Adrenal gland (tissue), 12 donors: ENCODE data around the gene FIP1L1. TPM values are rescaled to one million over a fixed set of nuclear protein-coding genes. Genes with fewer than 3 reads are reported as not detected.

Source experiments
- DNase-seq, 7 donors: peaks; one replicate each; pipeline ENCODE4 v3.0.0-alpha.2; 2019 to 2020
- H3K27ac ChIP-seq, 5 donors: fragments of 200-600 bp; sonication (generic) in 4 of 5; 1 replicate in 3 of 5; 2 replicates in 2 of 5; pipeline versions ENCODE4 v1.5.1 to v1.8.0; 2016 to 2020; ENCODE audit warnings: mild to moderate bottlenecking in 1 of 5
- H3K27me3 ChIP-seq: fragments of 200-600 bp; 2 replicates; pipeline ENCODE4 v1.8.0; 2021
- H3K36me3 ChIP-seq, 2 donors: fragments of 200-600 bp; replicated peaks in 1 of 2; 1 replicate in 1 of 2; 2 replicates in 1 of 2; pipeline versions ENCODE4 v1.5.1 to v1.8.0; 2018 to 2022
- H3K4me1 ChIP-seq, 2 donors: fragments of 200-600 bp; replicated peaks in 1 of 2; 1 replicate in 1 of 2; 2 replicates in 1 of 2; pipeline versions ENCODE4 v1.5.1 to v1.8.0; 2018 to 2021
- H3K4me3 ChIP-seq, 4 donors: fragments of 200-600 bp; sonication (generic) in 3 of 4; one replicate each; pipeline ENCODE4 v1.5.1; 2016 to 2018
- H3K9me3 ChIP-seq, 3 donors: fragments of 200-600 bp; sonication (generic) in 1 of 3; replicated peaks in 1 of 3; 1 replicate in 2 of 3; 2 replicates in 1 of 3; pipeline versions ENCODE4 v1.5.1 to v1.8.0; 2016 to 2021
- POLR2A ChIP-seq, 2 donors: fragments of 450-650 bp; IDR thresholded peaks; one replicate each; pipeline ENCODE4 v1.6.1; 2017; ENCODE audit warnings: antibody characterized with exemption in 2 of 2, mild to moderate bottlenecking in 2 of 2, moderate library complexity in 1 of 2
- WGBS, 4 donors: extraction: QIAGEN DNeasy Blood & Tissue Kit in 2 of 4; methylation state at CpG; one replicate each; pipeline versions ENCODE4 v1.1.5 to v1.1.7; 2013 to 2017; 5-methylcytosine and 5-hydroxymethylcytosine counted together
- intact Hi-C, 2 donors: fragments of 100-400 bp; cut with DNase I; formaldehyde crosslinking; loops; one replicate each; pipeline versions ENCODE4 v1.14.1 to v1.15.0; 2022 to 2023
- polyA plus RNA-seq, 3 donors: library from polyadenylated mRNA; stranded (reverse); fragments of 200-250 nt in 2 of 3; fragments of 350-450 nt in 1 of 3; fragmentation: Illumina TruSeq in 1 of 3; extraction: RNeasy Lipid Tissue Mini Kit (QIAGEN cat#74804) in 1 of 3; gene quantifications; one replicate each; pipeline ENCODE4 v1.2.3, GENCODE V29; 2013 to 2014
- total RNA-seq, 9 donors: library from RNA; depleted of rRNA in 4 of 9; stranded (reverse); fragments of >200 nt in 4 of 9; fragments of 120-200 nt in 1 of 9; fragmentation: NEBNext Ultra II Directional in 1 of 9; extraction: Animal tissue kit (Norgen Biotek cat#: 25700) in 1 of 9; gene quantifications; one replicate each; pipeline versions ENCODE4 v1.1.0 to v1.2.4, GENCODE V29; 2013 to 2023
- TF ChIP-seq, protein P1 (sequence below), 6 experiments: fragments of 450-650 bp in 4 of 6; fragments of 200-600 bp in 2 of 6; sonication (generic) in 1 of 6; IDR thresholded peaks; 1 replicate in 5 of 6; 2 replicates in 1 of 6; pipeline versions ENCODE4 v1.5.1 to v1.8.0; 2016 to 2021; ENCODE audit warnings: antibody characterized with exemption in 6 of 6, mild to moderate bottlenecking in 2 of 6, moderate library complexity in 1 of 6
- donor health status: healthy with polysubstance abuse.
- donor health status: Bipolar disorder and iron deficiency.
- donor health status: DM: yes; HTN: yes; CAD: no.
- donor health status: DM: no; HTN: no; CAD: no.
- donor health status: DM: no; HTN: no; CAD: no.
- donor health status: DM: yes; HTN: yes; CAD: no.

The FIP1L1 gene
- total and polyA plus RNA-seq, 12 donors, result 28.5 to 77.9 (median 62.9) TPM

DNA sequence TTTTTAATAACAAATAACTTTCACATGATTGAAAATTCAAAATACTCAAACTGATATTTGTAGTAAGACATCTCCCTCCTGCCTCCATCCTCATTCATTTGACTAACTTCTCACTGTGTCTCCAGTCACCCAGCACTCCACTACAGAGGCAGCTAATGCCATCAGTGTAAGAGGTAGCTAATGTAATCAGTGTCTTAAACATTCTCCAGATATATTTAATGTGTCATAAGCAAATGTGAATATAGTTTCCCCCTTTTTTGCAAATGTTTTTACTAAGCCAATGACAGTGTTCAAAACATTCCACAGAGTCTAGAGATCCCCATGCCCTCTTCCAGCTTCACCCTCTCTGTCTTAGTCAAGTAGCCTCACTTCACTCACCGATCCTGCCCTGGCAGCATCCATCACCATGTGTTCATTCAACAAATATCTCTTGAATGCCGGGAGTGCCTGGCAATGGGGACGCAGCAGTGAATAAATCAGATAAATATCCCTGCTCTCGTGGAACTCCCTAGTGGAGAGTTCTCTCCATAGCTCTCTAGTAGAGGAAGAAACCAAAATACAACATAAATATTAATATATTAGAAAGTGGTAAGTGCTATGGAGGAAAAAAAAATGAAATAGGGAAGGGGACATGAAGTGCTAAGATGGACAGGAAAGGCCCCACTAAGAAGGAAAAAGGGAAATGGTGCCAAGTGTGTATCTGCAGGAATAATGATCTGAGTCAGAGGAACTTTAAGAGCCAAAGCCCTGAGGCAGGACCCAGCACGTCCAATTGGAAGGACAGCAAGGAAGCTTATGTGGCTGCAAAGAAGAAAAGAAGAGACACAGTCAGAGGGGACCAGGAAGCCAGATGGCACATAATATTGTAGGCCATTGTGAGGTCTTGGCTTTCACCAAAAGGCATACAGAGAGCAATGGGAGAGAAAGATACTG, 30.3 kb upstream of the FIP1L1 start:
- Histone ChIP-seq H3K4me3 (no peak overlapping the region), H3K4me1 (peaks cover 9 to 14% of the 10 kb centered on the region in 2 donors), H3K27ac (peak overlapping the region in 1 of 5 donors; percentile 38), H3K27me3 (no peaks in the 10 kb centered on the region), H3K9me3 (no peaks in the 10 kb centered on the region), H3K36me3 (no peaks in the 10 kb centered on the region)
- 59 to 68% (median 66%) methylated on average over 5 of the region's 5 CpGs for whole genome bisulfite sequencing, 4 donors
- intact Hi-C loops, result no loop called here
- TF ChIP-seq, protein P1, sequence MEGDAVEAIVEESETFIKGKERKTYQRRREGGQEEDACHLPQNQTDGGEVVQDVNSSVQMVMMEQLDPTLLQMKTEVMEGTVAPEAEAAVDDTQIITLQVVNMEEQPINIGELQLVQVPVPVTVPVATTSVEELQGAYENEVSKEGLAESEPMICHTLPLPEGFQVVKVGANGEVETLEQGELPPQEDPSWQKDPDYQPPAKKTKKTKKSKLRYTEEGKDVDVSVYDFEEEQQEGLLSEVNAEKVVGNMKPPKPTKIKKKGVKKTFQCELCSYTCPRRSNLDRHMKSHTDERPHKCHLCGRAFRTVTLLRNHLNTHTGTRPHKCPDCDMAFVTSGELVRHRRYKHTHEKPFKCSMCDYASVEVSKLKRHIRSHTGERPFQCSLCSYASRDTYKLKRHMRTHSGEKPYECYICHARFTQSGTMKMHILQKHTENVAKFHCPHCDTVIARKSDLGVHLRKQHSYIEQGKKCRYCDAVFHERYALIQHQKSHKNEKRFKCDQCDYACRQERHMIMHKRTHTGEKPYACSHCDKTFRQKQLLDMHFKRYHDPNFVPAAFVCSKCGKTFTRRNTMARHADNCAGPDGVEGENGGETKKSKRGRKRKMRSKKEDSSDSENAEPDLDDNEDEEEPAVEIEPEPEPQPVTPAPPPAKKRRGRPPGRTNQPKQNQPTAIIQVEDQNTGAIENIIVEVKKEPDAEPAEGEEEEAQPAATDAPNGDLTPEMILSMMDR (IDR thresholded peaks at IDR 0.05), result no peak
- TF ChIP-seq POLR2A (IDR thresholded peaks at IDR 0.05), result no peak
- no peak for DNase-seq

DNA sequence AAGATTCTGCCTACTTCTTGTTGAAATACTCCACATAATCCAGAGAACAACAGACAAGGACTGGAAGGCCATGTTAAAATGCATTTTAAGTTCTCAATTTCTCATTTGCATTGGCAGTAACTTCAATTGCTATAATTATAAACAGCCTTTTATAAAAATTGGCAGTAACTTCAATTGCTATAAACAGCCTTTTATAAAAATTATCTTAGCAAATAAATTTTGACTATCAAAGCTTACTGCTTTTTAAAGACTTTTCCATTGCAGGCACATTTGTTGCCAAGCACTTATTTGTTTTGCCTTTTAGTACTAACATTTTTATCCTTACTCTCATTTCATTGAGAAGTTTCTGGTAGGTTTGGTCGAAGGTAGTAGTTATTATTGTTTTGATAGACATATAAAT, 29.4 kb upstream of the FIP1L1 start:
- Histone ChIP-seq H3K27me3 (no peaks in the 10 kb centered on the region), H3K9me3 (no peaks in the 10 kb centered on the region), H3K4me1 (peaks cover 9 to 14% of the 10 kb centered on the region in 2 donors), H3K27ac (peak overlapping the region in 1 of 5 donors; percentile 38), H3K36me3 (no peaks in the 10 kb centered on the region), H3K4me3 (no peak overlapping the region)
- intact Hi-C loops, result no loop called here
- no peak for DNase-seq
- 38 to 58% (median 47%) methylated on average over 1 of the region's 1 CpG for WGBS, 4 donors
- TF ChIP-seq, protein P1 (IDR thresholded peaks at IDR 0.05), result no peak
- no peak for TF ChIP-seq POLR2A (IDR thresholded peaks at IDR 0.05)

DNA sequence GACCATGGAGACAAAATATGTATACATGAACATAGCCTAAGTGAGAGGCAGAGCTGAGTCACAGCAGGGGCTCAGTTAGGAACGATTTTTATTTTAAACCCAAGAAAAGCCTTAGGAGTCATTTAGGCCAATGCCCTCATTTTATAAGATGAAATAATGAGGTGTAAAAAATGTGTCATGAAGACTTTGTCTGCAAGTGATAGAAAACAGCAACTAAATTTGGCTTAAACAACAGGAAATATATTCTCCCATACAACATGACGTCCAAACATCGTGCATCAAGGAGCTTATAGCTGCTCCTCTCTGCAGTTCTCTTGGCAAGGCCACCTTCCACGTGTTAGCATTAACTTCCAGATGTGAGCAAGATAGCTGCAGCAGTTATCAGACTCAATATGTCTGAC, 28.4 kb upstream of the FIP1L1 start:
- no peak for DNase-seq
- Histone ChIP-seq H3K4me3 (no peak overlapping the region), H3K27me3 (no peaks in the 10 kb centered on the region), H3K9me3 (no peaks in the 10 kb centered on the region), H3K27ac (no peak overlapping the region), H3K36me3 (no peaks in the 10 kb centered on the region), H3K4me1 (peaks cover 9 to 14% of the 10 kb centered on the region in 2 donors)
- TF ChIP-seq POLR2A (IDR thresholded peaks at IDR 0.05), result no peak
- TF ChIP-seq, protein P1 (IDR thresholded peaks at IDR 0.05), result no peak
- WGBS, 4 donors, result 80 to 90% (median 86%) methylated on average over 4 of the region's 4 CpGs
- intact Hi-C loops, result no loop called here

- intact Hi-C loops, result no loop called here
- no peaks in the 10 kb centered on the region for H3K4me1 ChIP-seq
- H3K27me3 ChIP-seq, result no peaks in the 10 kb centered on the region
- H3K27ac ChIP-seq, result no peak overlapping the region
- TF ChIP-seq, protein P1 (IDR thresholded peaks at IDR 0.05), result no peak
- TF ChIP-seq POLR2A (IDR thresholded peaks at IDR 0.05), result no peak
- DNase-seq, result no peak
- no peak overlapping the region for H3K4me3 ChIP-seq
- H3K36me3 ChIP-seq, result no peaks in the 10 kb centered on the region
- 96 to 98% (median 97%) methylated on average over 7 to 32 of the region's 32 CpGs for WGBS, 4 donors
- H3K9me3 ChIP-seq, result no peaks in the 10 kb centered on the region
These were observed 23.3 kb upstream of the FIP1L1 start for GRCh38 chr4:53354012-53354722.
